SK-N-SH (cell line): Measurements from ENCODE around the gene PPP1R9B. TPM values are rescaled to one million over a fixed set of nuclear protein-coding genes. Genes with fewer than 3 reads are reported as not detected.

Source experiments
- CTCF ChIA-PET: fragments of 300-600, 350-600 bp; formaldehyde crosslinking; extraction: SDS; loops from one replicate; lab custom pipeline; 2021; lab: Yijun Ruan, JAX
- POLR2A ChIA-PET: fragments of 350-600 bp; sonication (Branson Sonifier 250); formaldehyde crosslinking; extraction: SDS; loops from one replicate; lab custom pipeline; 2020; ENCODE audit warnings: antibody characterized with exemption, inconsistent platforms; lab: Yijun Ruan, JAX
- DNase-seq: peaks from one replicate; pipeline ENCODE4 v3.0.0; 2012
- H2AFZ ChIP-seq: fragments of 200-600 bp; sonication (generic); 2 replicates; pipeline ENCODE4 v1.8.1; 2016; ENCODE audit warnings: antibody characterized with exemption, mild to moderate bottlenecking, low read depth
- H3F3A ChIP-seq: fragments of 200-600 bp; sonication (generic); replicated peaks from 2 replicates; pipeline ENCODE3; 2016; ENCODE audit warnings: antibody characterized with exemption, mild to moderate bottlenecking; ENCODE audit not compliant: insufficient read depth
- H3K27ac ChIP-seq, 2 experiments: fragments of 200-500 bp in 1 of 2; fragments of 200-600 bp in 1 of 2; sonication (Bioruptor generic) in 1 of 2; sonication (generic), shearing (Covaris generic) in 1 of 2; 2 replicates each; pipeline versions ENCODE4 v1.5.1 to v1.6.1; 2014 to 2016; ENCODE audit warnings: low read depth in 2 of 2, inconsistent platforms in 1 of 2, low read length in 1 of 2, mild to moderate bottlenecking in 1 of 2, mixed read lengths in 1 of 2
- H3K27me3 ChIP-seq: fragments of 200-600 bp; sonication (generic), shearing (Covaris generic); 2 replicates; pipeline ENCODE4 v1.6.1; 2016; ENCODE audit warnings: mixed run types; ENCODE audit not compliant: insufficient read depth
- H3K36me3 ChIP-seq, 2 experiments: fragments of 200-500 bp in 1 of 2; fragments of 200-600 bp in 1 of 2; sonication (Bioruptor generic) in 1 of 2; sonication (generic) in 1 of 2; replicated peaks in 1 of 2; 2 replicates each; pipeline versions ENCODE3 to v1.5.1; 2014 to 2016; ENCODE audit warnings: low read length in 1 of 2, mild to moderate bottlenecking in 1 of 2; ENCODE audit not compliant: insufficient read depth in 2 of 2, control insufficient read depth in 1 of 2
- H3K4me1 ChIP-seq, 2 experiments: fragments of 200-500 bp in 1 of 2; fragments of 200-600 bp in 1 of 2; sonication (Bioruptor generic) in 1 of 2; sonication (generic), shearing (Covaris generic) in 1 of 2; 2 replicates each; pipeline versions ENCODE4 v1.5.1 to v1.6.1; 2014 to 2016; ENCODE audit warnings: low read depth in 1 of 2, low read length in 1 of 2, mixed run types in 1 of 2; ENCODE audit not compliant: insufficient read depth in 2 of 2, control insufficient read depth in 1 of 2
- H3K4me2 ChIP-seq: fragments of 200-600 bp; sonication (generic), shearing (Covaris generic); 2 replicates; pipeline ENCODE4 v1.6.1; 2017; ENCODE audit warnings: mixed run types
- H3K4me3 ChIP-seq, 2 experiments: fragments of 200-500 bp in 1 of 2; fragments of 200-600 bp in 1 of 2; sonication (Bioruptor generic) in 1 of 2; sonication (generic), shearing (Covaris generic) in 1 of 2; 2 replicates each; pipeline versions ENCODE4 v1.5.1 to v1.8.1; 2014 to 2016; ENCODE audit warnings: low read depth in 2 of 2, inconsistent platforms in 1 of 2, low read length in 1 of 2, mild to moderate bottlenecking in 1 of 2, mixed read lengths in 1 of 2, moderate library complexity in 1 of 2
- H3K79me2 ChIP-seq: fragments of 200-600 bp; sonication (generic); 2 replicates; pipeline ENCODE4 v1.8.1; 2017; ENCODE audit warnings: mild to moderate bottlenecking; ENCODE audit not compliant: insufficient read depth
- H3K9ac ChIP-seq: fragments of 200-600 bp; sonication (generic); 2 replicates; pipeline ENCODE4 v1.6.1; 2017; ENCODE audit warnings: mixed run types
- H3K9me2 ChIP-seq: fragments of 200-600 bp; sonication (generic); 2 replicates; pipeline ENCODE4 v1.6.1; 2017; ENCODE audit warnings: mixed run types
- H3K9me3 ChIP-seq: fragments of 200-600 bp; sonication (generic); 2 replicates; pipeline ENCODE4 v1.6.1; 2017; ENCODE audit warnings: mixed run types, mild to moderate bottlenecking, moderate library complexity
- H4K20me1 ChIP-seq: fragments of 200-600 bp; sonication (generic); 2 replicates; pipeline ENCODE4 v1.6.1; 2017; ENCODE audit warnings: mild to moderate bottlenecking, mixed run types; ENCODE audit not compliant: insufficient read depth
- ELF1 ChIP-seq: IDR thresholded peaks from 2 replicates; pipeline ENCODE4 v1.4.0; 2012
- EP300 ChIP-seq, 2 experiments: IDR thresholded peaks; 2 replicates each; pipeline versions ENCODE4 v1.4.0 to v1.6.1; 2012; ENCODE audit warnings: borderline replicate concordance in 1 of 2, low read depth in 1 of 2, low read length in 1 of 2
- FOSL2 ChIP-seq: IDR thresholded peaks from 2 replicates; pipeline ENCODE4 v1.4.0; 2012; ENCODE audit warnings: low read depth, mild to moderate bottlenecking, moderate library complexity, borderline replicate concordance
- FOXJ3 ChIP-seq: sonication (generic); formaldehyde crosslinking; IDR thresholded peaks from 2 replicates; pipeline ENCODE4 v1.5.1; 2020; ENCODE audit warnings: mild to moderate bottlenecking, missing genetic modification reagents
- GATA2 ChIP-seq: sonication (generic); formaldehyde crosslinking; IDR thresholded peaks from 2 replicates; pipeline ENCODE4 v1.5.0; 2020; ENCODE audit warnings: mild to moderate bottlenecking, missing genetic modification reagents
- MEF2A ChIP-seq: IDR thresholded peaks from 2 replicates; pipeline ENCODE4 v1.4.0; 2012; ENCODE audit warnings: low read depth, borderline replicate concordance
- MXI1 ChIP-seq: IDR thresholded peaks from 2 replicates; pipeline ENCODE4 v1.6.1; 2012; ENCODE audit warnings: mild to moderate bottlenecking, low read depth, low read length, improper control_type of control experiment
- PBX3 ChIP-seq: IDR thresholded peaks from 2 replicates; pipeline ENCODE4; 2012
- POLR2AphosphoS5 ChIP-seq: IDR thresholded peaks from 2 replicates; pipeline ENCODE4 v1.6.1; 2012; ENCODE audit warnings: low read depth, low read length
- RAD21 ChIP-seq: IDR thresholded peaks from 2 replicates; pipeline ENCODE4 v1.6.1; 2012; ENCODE audit warnings: mild to moderate bottlenecking, low read length
- SIN3A ChIP-seq: IDR thresholded peaks from 2 replicates; pipeline ENCODE4 v1.6.1; 2012; ENCODE audit warnings: low read depth, mild to moderate bottlenecking, low read length, moderate library complexity, borderline replicate concordance
- TCF12 ChIP-seq: IDR thresholded peaks from 2 replicates; pipeline ENCODE4 v1.4.0; 2012
- TEAD4 ChIP-seq: IDR thresholded peaks from 2 replicates; pipeline ENCODE4 v1.4.0; 2012; ENCODE audit warnings: mild to moderate bottlenecking, borderline replicate concordance; ENCODE audit not compliant: insufficient read depth
- USF1 ChIP-seq: IDR thresholded peaks from 2 replicates; pipeline ENCODE4 v1.4.0; 2012; ENCODE audit warnings: low read depth, borderline replicate concordance
- USF2 ChIP-seq: fragments of 150-350 bp; IDR thresholded peaks from 2 replicates; pipeline ENCODE4 v1.6.1; 2017; ENCODE audit warnings: antibody characterized with exemption, low read length, low read depth, borderline replicate concordance
- WGBS: methylation state at CpG from one replicate; pipeline ENCODE4 v1.1.6; 2017; ENCODE audit warnings: low lambda C conversion rate; 5-methylcytosine and 5-hydroxymethylcytosine counted together
- polyA plus RNA-seq, 3 experiments: library from polyadenylated mRNA; depleted of rRNA; stranded (reverse); fragments of >200 nt; gene quantifications; 2 replicates each; pipeline ENCODE4 v1.2.3, GENCODE V29; 2012

The PPP1R9B gene
- polyA plus RNA-seq, 1 of the 3 experiments (the other 2 are of a cell fraction): 35.2 TPM

GRCh38 chr17:50192618-50193291 lies 42.3 kb upstream of the PPP1R9B start:
- peaks cover 98% of the 10 kb centered on the region in 2 experiments for H3K36me3 ChIP-seq
- no peak for TF ChIP-seq USF1
- no peak for TF ChIP-seq SIN3A
- TF ChIP-seq POLR2AphosphoS5: peak; percentile 48
- TF ChIP-seq RAD21: no peak
- no peak for TF ChIP-seq MXI1
- TF ChIP-seq FOXJ3 (CRISPR knock-in tag): no peak
- no peak for TF ChIP-seq PBX3
- DNase-seq: no peak
- 91% methylated on average over 15 of the region's 16 CpGs for WGBS
- H3K9ac ChIP-seq: no peak overlapping the region
- H3K4me2 ChIP-seq: peak overlapping the region; percentile 32; the same call in 1 of the 2 replicates
- POLR2A ChIA-PET: no interaction called here
- no peaks in the 10 kb centered on the region for H3K9me2 ChIP-seq
- H3F3A ChIP-seq: peaks cover 100% of the 10 kb centered on the region
- no peaks in the 10 kb centered on the region for H3K27me3 ChIP-seq
- CTCF ChIA-PET: interaction anchor here (0.7 to 13.8 kb wide), 4 partner anchors 8 to 81 kb away, joined by 3 to 463 read pairs (median 14); partner anchors contain the start of genes COL1A1 and SGCA
- H3K79me2 ChIP-seq: peaks cover 79% of the 10 kb centered on the region
- peak overlapping the region; percentile 7 to 100; a peak in 3 of 4 replicates for H3K27ac ChIP-seq
- H2AFZ ChIP-seq: no peak overlapping the region
- H4K20me1 ChIP-seq: peaks cover 100% of the 10 kb centered on the region
- H3K9me3 ChIP-seq: no peaks in the 10 kb centered on the region
- no peak overlapping the region for H3K4me3 ChIP-seq
- peaks cover 0 to 41% of the 10 kb centered on the region in 2 experiments; a peak in 3 of 4 replicates for H3K4me1 ChIP-seq

GRCh38 chr17:50192144-50192617 lies 41.7 kb upstream of the PPP1R9B start:
- Histone ChIP-seq H3F3A (peaks cover 100% of the 10 kb centered on the region), H3K79me2 (peaks cover 73% of the 10 kb centered on the region), H3K4me2 (peak overlapping the region; percentile 32; the same call in 1 of the 2 replicates), H3K36me3 (peaks cover 98% of the 10 kb centered on the region in 2 experiments), H2AFZ (no peak overlapping the region), H3K27ac (peak overlapping the region; percentile 7 to 100; a peak in 3 of 4 replicates), H3K9ac (0 out of 2 replicates have a peak overlapping the region, but pooled peaks have one; percentile 13), H3K4me1 (peaks cover 0 to 36% of the 10 kb centered on the region in 2 experiments; a peak in 3 of 4 replicates), H4K20me1 (peaks cover 100% of the 10 kb centered on the region), H3K9me3 (no peaks in the 10 kb centered on the region), H3K27me3 (no peaks in the 10 kb centered on the region), H3K4me3 (no peak overlapping the region), H3K9me2 (no peaks in the 10 kb centered on the region)
- ChIA-PET POLR2A (no interaction called here), CTCF (interaction anchor here (0.7 to 13.8 kb wide), 4 partner anchors 8 to 81 kb away, joined by 3 to 463 read pairs (median 14); partner anchors contain the start of genes COL1A1 and SGCA)
- WGBS: 90% methylated on average over 4 of the region's 4 CpGs
- no peak for DNase-seq
- TF ChIP-seq MEF2A: no peak
- no peak for TF ChIP-seq TEAD4
- no peak for TF ChIP-seq TCF12
- no peak for TF ChIP-seq FOSL2
- no peak for TF ChIP-seq SIN3A
- TF ChIP-seq GATA2 (CRISPR knock-in tag): no peak
- TF ChIP-seq EP300 (IDR thresholded peaks at IDR 0.05; ENCODE audit: borderline replicate concordance in 1 of 2, low read depth in 1 of 2, low read length in 1 of 2): no peak
- TF ChIP-seq USF2: no peak
- TF ChIP-seq PBX3: no peak
- no peak for TF ChIP-seq ELF1
